Gastrocnemius medialis (tissue), 4 donors: Measurements from ENCODE around the gene SEMA4B.

Experiments used
- POLR2A ChIP-seq, 2 donors: fragments of 450-650 bp; IDR thresholded peaks; one replicate each; pipeline ENCODE4 v1.6.1; 2017; ENCODE audit warnings: antibody characterized with exemption in 2 of 2, mild to moderate bottlenecking in 2 of 2, moderate library complexity in 2 of 2
- TF ChIP-seq, protein P1 (sequence below), 5 experiments: fragments of 450-650 bp in 3 of 5; fragments of 200-600 bp in 2 of 5; sonication (generic) in 2 of 5; IDR thresholded peaks in 4 of 5; conservative IDR thresholded peaks in 1 of 5; 1 replicate in 4 of 5; 2 replicates in 1 of 5; pipeline ENCODE4 v1.5.1; 2016 to 2019; ENCODE audit warnings: antibody characterized with exemption in 5 of 5, mild to moderate bottlenecking in 3 of 5, moderate library complexity in 3 of 5

DNA sequence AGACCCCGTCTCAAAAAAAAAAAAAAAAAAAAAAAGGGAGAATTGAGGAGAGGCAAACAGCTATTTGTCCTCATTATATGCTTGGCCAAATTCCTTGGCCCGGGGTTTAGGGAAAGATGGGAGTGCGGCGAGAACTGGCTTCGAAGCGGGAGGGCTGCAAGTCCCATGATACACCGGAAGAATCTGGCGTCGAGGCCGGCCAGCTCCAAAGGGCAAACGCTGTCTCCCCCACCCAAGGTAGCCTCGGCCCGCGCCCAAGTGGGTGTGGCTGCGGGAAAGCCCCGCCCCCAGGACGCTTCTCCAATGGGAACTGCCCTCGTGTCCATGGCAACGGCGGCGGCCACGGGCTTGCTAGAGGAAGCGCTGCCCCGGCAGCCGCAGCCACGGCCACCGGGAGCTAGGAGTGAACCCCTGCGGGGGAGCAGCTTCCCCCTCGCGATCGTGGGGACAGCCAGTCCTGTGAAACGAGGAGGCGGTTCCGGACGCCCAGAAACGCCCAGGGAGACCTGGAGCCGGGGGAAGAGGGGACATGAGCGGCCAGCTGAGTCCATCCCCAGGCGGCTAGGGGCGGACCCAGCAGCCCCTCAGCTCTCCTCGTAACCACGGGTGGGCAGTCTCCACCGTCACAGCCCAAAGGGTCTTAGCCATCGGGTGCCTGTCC lies 48.2 kb downstream of the SEMA4B start, which contains the start of gene TTLL13:
- peak in 1 of 2 donors; percentile 26 for TF ChIP-seq POLR2A (IDR thresholded peaks at IDR 0.05)
- TF ChIP-seq, protein P1, sequence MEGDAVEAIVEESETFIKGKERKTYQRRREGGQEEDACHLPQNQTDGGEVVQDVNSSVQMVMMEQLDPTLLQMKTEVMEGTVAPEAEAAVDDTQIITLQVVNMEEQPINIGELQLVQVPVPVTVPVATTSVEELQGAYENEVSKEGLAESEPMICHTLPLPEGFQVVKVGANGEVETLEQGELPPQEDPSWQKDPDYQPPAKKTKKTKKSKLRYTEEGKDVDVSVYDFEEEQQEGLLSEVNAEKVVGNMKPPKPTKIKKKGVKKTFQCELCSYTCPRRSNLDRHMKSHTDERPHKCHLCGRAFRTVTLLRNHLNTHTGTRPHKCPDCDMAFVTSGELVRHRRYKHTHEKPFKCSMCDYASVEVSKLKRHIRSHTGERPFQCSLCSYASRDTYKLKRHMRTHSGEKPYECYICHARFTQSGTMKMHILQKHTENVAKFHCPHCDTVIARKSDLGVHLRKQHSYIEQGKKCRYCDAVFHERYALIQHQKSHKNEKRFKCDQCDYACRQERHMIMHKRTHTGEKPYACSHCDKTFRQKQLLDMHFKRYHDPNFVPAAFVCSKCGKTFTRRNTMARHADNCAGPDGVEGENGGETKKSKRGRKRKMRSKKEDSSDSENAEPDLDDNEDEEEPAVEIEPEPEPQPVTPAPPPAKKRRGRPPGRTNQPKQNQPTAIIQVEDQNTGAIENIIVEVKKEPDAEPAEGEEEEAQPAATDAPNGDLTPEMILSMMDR (IDR thresholded peaks at IDR 0.05 in 4 of 5, conservative IDR thresholded peaks at IDR 0.05 in 1 of 5) = no peak
